Adrenal gland (tissue), 12 donors: Measurements from ENCODE around the gene IRS2. TPM values are rescaled to one million over a fixed set of nuclear protein-coding genes. Genes with fewer than 3 reads are reported as not detected.

Source experiments
- DNase-seq, 7 donors: peaks; one replicate each; pipeline ENCODE4 v3.0.0-alpha.2; 2019 to 2020
- H3K27ac ChIP-seq, 5 donors: fragments of 200-600 bp; sonication (generic) in 4 of 5; 1 replicate in 3 of 5; 2 replicates in 2 of 5; pipeline versions ENCODE4 v1.5.1 to v1.8.0; 2016 to 2020; ENCODE audit warnings: mild to moderate bottlenecking in 1 of 5
- H3K27me3 ChIP-seq: fragments of 200-600 bp; 2 replicates; pipeline ENCODE4 v1.8.0; 2021
- H3K36me3 ChIP-seq, 2 donors: fragments of 200-600 bp; replicated peaks in 1 of 2; 1 replicate in 1 of 2; 2 replicates in 1 of 2; pipeline versions ENCODE4 v1.5.1 to v1.8.0; 2018 to 2022
- H3K4me1 ChIP-seq, 2 donors: fragments of 200-600 bp; replicated peaks in 1 of 2; 1 replicate in 1 of 2; 2 replicates in 1 of 2; pipeline versions ENCODE4 v1.5.1 to v1.8.0; 2018 to 2021
- H3K4me3 ChIP-seq, 4 donors: fragments of 200-600 bp; sonication (generic) in 3 of 4; one replicate each; pipeline ENCODE4 v1.5.1; 2016 to 2018
- H3K9me3 ChIP-seq, 3 donors: fragments of 200-600 bp; sonication (generic) in 1 of 3; replicated peaks in 1 of 3; 1 replicate in 2 of 3; 2 replicates in 1 of 3; pipeline versions ENCODE4 v1.5.1 to v1.8.0; 2016 to 2021
- CTCF ChIP-seq, 6 experiments: fragments of 450-650 bp in 4 of 6; fragments of 200-600 bp in 2 of 6; sonication (generic) in 1 of 6; IDR thresholded peaks; 1 replicate in 5 of 6; 2 replicates in 1 of 6; pipeline versions ENCODE4 v1.5.1 to v1.8.0; 2016 to 2021; ENCODE audit warnings: antibody characterized with exemption in 6 of 6, mild to moderate bottlenecking in 2 of 6, moderate library complexity in 1 of 6
- POLR2A ChIP-seq, 2 donors: fragments of 450-650 bp; IDR thresholded peaks; one replicate each; pipeline ENCODE4 v1.6.1; 2017; ENCODE audit warnings: antibody characterized with exemption in 2 of 2, mild to moderate bottlenecking in 2 of 2, moderate library complexity in 1 of 2
- WGBS, 4 donors: extraction: QIAGEN DNeasy Blood & Tissue Kit in 2 of 4; methylation state at CpG; one replicate each; pipeline versions ENCODE4 v1.1.5 to v1.1.7; 2013 to 2017; 5-methylcytosine and 5-hydroxymethylcytosine counted together
- intact Hi-C, 2 donors: fragments of 100-400 bp; cut with DNase I; formaldehyde crosslinking; loops; one replicate each; pipeline versions ENCODE4 v1.14.1 to v1.15.0; 2022 to 2023
- polyA plus RNA-seq, 3 donors: library from polyadenylated mRNA; stranded (reverse); fragments of 200-250 nt in 2 of 3; fragments of 350-450 nt in 1 of 3; fragmentation: Illumina TruSeq in 1 of 3; extraction: RNeasy Lipid Tissue Mini Kit (QIAGEN cat#74804) in 1 of 3; gene quantifications; one replicate each; pipeline ENCODE4 v1.2.3, GENCODE V29; 2013 to 2014
- total RNA-seq, 9 donors: library from RNA; depleted of rRNA in 4 of 9; stranded (reverse); fragments of >200 nt in 4 of 9; fragments of 120-200 nt in 1 of 9; fragmentation: NEBNext Ultra II Directional in 1 of 9; extraction: Animal tissue kit (Norgen Biotek cat#: 25700) in 1 of 9; gene quantifications; one replicate each; pipeline versions ENCODE4 v1.1.0 to v1.2.4, GENCODE V29; 2013 to 2023
- donor health status: healthy with polysubstance abuse.
- donor health status: Bipolar disorder and iron deficiency.
- donor health status: DM: yes; HTN: yes; CAD: no.
- donor health status: DM: no; HTN: no; CAD: no.
- donor health status: DM: no; HTN: no; CAD: no.
- donor health status: DM: yes; HTN: yes; CAD: no.

Gene IRS2
- total and polyA plus RNA-seq, 12 donors, result 11.0 to 84.2 (median 47.4) TPM

- Histone ChIP-seq H3K36me3 (peaks cover 0 to 9% of the 10 kb centered on the region in 2 donors), H3K9me3 (no peaks in the 10 kb centered on the region), H3K4me3 (no peak overlapping the region), H3K4me1 (peaks cover 19 to 89% of the 10 kb centered on the region in 2 donors), H3K27ac (peak overlapping the region in 1 of 5 donors; percentile 11), H3K27me3 (no peaks in the 10 kb centered on the region)
- no peak for TF ChIP-seq CTCF (IDR thresholded peaks at IDR 0.05)
- no peak for TF ChIP-seq POLR2A (IDR thresholded peaks at IDR 0.05)
- peak in 1 of 7 donors; percentile 41 for DNase-seq
- intact Hi-C loops, result no loop called here
- WGBS, 4 donors, result 77 to 82% (median 80%) methylated on average over 3 of the region's 3 CpGs
Measured at GRCh38 chr13:109759609-109760008, 26.8 kb downstream of the IRS2 start.

- TF ChIP-seq POLR2A (IDR thresholded peaks at IDR 0.05), result no peak
- no peak for TF ChIP-seq CTCF (IDR thresholded peaks at IDR 0.05)
- Histone ChIP-seq H3K4me3 (no peak overlapping the region), H3K4me1 (peaks cover 13 to 83% of the 10 kb centered on the region in 2 donors), H3K27me3 (no peaks in the 10 kb centered on the region), H3K27ac (peak overlapping the region in 1 of 5 donors; percentile 11), H3K9me3 (no peaks in the 10 kb centered on the region), H3K36me3 (peaks cover 0 to 9% of the 10 kb centered on the region in 2 donors)
- peak in 2 of 7 donors; percentile 16 to 57 for DNase-seq
- intact Hi-C loops, result no loop called here
- 93 to 97% (median 94%) methylated on average over 15 of the region's 15 CpGs for WGBS, 4 donors
Measured at GRCh38 chr13:109758937-109759480, 27.4 kb downstream of the IRS2 start.

GRCh38 chr13:109756778-109757177 lies 29.6 kb downstream of the IRS2 start:
- intact Hi-C loops, result no loop called here
- Histone ChIP-seq H3K27ac (peak overlapping the region in 3 of 5 donors; percentile 41 to 82 (median 61)), H3K4me3 (no peak overlapping the region), H3K36me3 (peaks cover 0 to 24% of the 10 kb centered on the region in 2 donors), H3K9me3 (no peaks in the 10 kb centered on the region), H3K4me1 (peaks cover 13 to 62% of the 10 kb centered on the region in 2 donors), H3K27me3 (no peaks in the 10 kb centered on the region)
- WGBS, 4 donors, result 26 to 38% (median 30%) methylated on average over 5 of the region's 5 CpGs
- TF ChIP-seq POLR2A (IDR thresholded peaks at IDR 0.05) (no peak), CTCF (IDR thresholded peaks at IDR 0.05) (no peak)
- peak in 2 of 7 donors; percentile 14 to 51 for DNase-seq

- Histone ChIP-seq H3K9me3 (no peaks in the 10 kb centered on the region), H3K27ac (peak overlapping the region in 3 of 5 donors; percentile 41 to 82 (median 61)), H3K4me1 (peaks cover 13 to 54% of the 10 kb centered on the region in 2 donors), H3K36me3 (peaks cover 0 to 24% of the 10 kb centered on the region in 2 donors), H3K27me3 (no peaks in the 10 kb centered on the region), H3K4me3 (no peak overlapping the region)
- 30 to 37% (median 36%) methylated on average over 4 of the region's 4 CpGs for WGBS, 4 donors
- intact Hi-C loops, result no loop called here
- peak in 1 of 2 donors; percentile 12 for TF ChIP-seq POLR2A (IDR thresholded peaks at IDR 0.05)
- TF ChIP-seq CTCF (IDR thresholded peaks at IDR 0.05), result no peak
- peak in 5 of 7 donors; percentile 15 to 59 (median 49) for DNase-seq
Measured at GRCh38 chr13:109755997-109756396, 30.4 kb downstream of the IRS2 start.
